Natural killer cell treated with Interleukin-12 subunit alpha and Interleukin-12 subunit beta and Interleukin-15 and Interleukin-18, amount 100 ng/mL, for 72 hours (primary cell): ENCODE data around the gene HS3ST6. TPM values are rescaled to one million over a fixed set of nuclear protein-coding genes. Genes with fewer than 3 reads are reported as not detected.
"Not testable (repeated sequence)": the region's sequence is repeated elsewhere in the genome, so short reads cannot be mapped to it uniquely, and the experiment has no call there.

Source experiments
- ATAC-seq, 2 donors: fragments of 150-1000 bp; cut with Tn5 transposase in 1 of 2; sonication (Bioruptor Pico), chemical (Tn5 transposase) in 1 of 2; 2 replicates each; pipeline ENCODE4 v1.10.0; 2021
- DNase-seq: peaks from one replicate; pipeline ENCODE4 v3.0.0; 2022; ENCODE audit warnings: low spot score
- H3K27ac Mint-ChIP-seq, 2 donors: 1 replicate in 1 of 2; 2 replicates in 1 of 2; pipeline ENCODE4 v1.8.0; 2022; ENCODE audit warnings: mixed read lengths in 2 of 2, mild to moderate bottlenecking in 1 of 2, moderate library complexity in 1 of 2
- H3K27me3 Mint-ChIP-seq, 2 donors: 1 replicate in 1 of 2; 2 replicates in 1 of 2; pipeline ENCODE4 v1.8.0; 2022; ENCODE audit warnings: mixed read lengths in 2 of 2
- H3K36me3 Mint-ChIP-seq: one replicate; pipeline ENCODE4 v1.8.0; 2022; ENCODE audit warnings: mixed read lengths
- H3K4me1 Mint-ChIP-seq, 2 donors: 1 replicate in 1 of 2; 2 replicates in 1 of 2; pipeline ENCODE4 v1.8.0; 2022; ENCODE audit warnings: low read depth in 2 of 2, mixed read lengths in 2 of 2, mild to moderate bottlenecking in 1 of 2
- H3K4me3 Mint-ChIP-seq: one replicate; pipeline ENCODE4 v1.8.0; 2022; ENCODE audit warnings: mixed read lengths
- H3K9me3 Mint-ChIP-seq: 2 replicates; pipeline ENCODE4 v1.8.0; 2022; ENCODE audit warnings: mixed read lengths
- total RNA-seq, 2 donors: library from RNA; stranded (reverse); gene quantifications; one replicate each; pipeline ENCODE4 v1.2.3, GENCODE V29; 2022

HS3ST6 gene
- total RNA-seq, 2 donors from 2014 or later = not detected

DNA sequence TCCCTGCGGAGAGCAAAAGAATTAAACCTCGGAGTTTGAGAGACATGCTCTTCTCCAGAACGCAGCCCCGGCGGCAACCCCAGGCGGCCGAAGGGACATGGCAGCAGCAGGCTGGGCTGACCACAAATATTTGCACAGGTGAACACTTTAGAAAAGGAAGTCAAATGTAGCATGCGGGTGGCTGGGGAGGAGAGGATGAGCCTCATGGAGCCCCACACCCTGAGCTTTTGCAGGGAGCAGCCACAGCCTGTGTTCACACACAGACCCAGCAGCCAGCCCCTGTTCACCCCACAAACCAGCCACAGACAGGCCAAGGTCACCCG lies 17.8 kb downstream of the HS3ST6 start:
- H3K36me3 Mint-ChIP-seq = no peaks in the 10 kb centered on the region
- no peaks in the 10 kb centered on the region for H3K4me1 Mint-ChIP-seq
- no peaks in the 10 kb centered on the region for H3K9me3 Mint-ChIP-seq
- ATAC-seq (no peak), DNase-seq (no peak)
- no peak overlapping the region for H3K4me3 Mint-ChIP-seq
- H3K27ac Mint-ChIP-seq = no peak overlapping the region
- peaks cover 0 to 3% of the 10 kb centered on the region in 2 donors for H3K27me3 Mint-ChIP-seq

- Mint-ChIP-seq H3K36me3 (no peaks in the 10 kb centered on the region), H3K4me1 (no peaks in the 10 kb centered on the region), H3K27ac (no peak overlapping the region), H3K9me3 (no peaks in the 10 kb centered on the region), H3K27me3 (peaks cover 0 to 3% of the 10 kb centered on the region in 2 donors), H3K4me3 (no peak overlapping the region)
- ATAC-seq (no peak), DNase-seq (no peak)
These were observed 18.4 kb downstream of the HS3ST6 start for GRCh38 chr16:1899641-1900451.

DNA sequence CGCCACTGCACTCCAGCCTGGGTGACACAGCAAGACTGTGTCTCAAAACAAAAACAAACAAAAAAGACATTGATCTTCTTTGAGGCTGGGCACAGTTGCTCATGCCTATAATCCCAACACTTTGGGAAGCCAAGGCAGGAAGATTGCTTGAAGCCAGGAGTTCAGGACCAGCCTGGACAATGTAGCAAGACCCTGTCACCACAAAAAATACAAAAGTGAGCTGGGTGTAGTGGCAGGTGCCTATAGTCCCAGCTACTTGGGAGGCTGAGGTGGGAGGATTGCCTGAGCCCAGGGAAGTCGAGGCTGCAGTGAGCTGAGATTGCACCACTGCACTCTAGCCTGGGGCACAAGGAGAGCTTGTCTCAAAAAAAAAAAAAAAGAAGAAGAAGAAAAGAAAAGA lies 20.5 kb downstream of the HS3ST6 start:
- H3K4me1 Mint-ChIP-seq, H3K4me3 Mint-ChIP-seq, ATAC-seq, H3K36me3 Mint-ChIP-seq, H3K27ac Mint-ChIP-seq, H3K9me3 Mint-ChIP-seq, H3K27me3 Mint-ChIP-seq: not testable (repeated sequence)
- DNase-seq = peak; percentile 16

DNA sequence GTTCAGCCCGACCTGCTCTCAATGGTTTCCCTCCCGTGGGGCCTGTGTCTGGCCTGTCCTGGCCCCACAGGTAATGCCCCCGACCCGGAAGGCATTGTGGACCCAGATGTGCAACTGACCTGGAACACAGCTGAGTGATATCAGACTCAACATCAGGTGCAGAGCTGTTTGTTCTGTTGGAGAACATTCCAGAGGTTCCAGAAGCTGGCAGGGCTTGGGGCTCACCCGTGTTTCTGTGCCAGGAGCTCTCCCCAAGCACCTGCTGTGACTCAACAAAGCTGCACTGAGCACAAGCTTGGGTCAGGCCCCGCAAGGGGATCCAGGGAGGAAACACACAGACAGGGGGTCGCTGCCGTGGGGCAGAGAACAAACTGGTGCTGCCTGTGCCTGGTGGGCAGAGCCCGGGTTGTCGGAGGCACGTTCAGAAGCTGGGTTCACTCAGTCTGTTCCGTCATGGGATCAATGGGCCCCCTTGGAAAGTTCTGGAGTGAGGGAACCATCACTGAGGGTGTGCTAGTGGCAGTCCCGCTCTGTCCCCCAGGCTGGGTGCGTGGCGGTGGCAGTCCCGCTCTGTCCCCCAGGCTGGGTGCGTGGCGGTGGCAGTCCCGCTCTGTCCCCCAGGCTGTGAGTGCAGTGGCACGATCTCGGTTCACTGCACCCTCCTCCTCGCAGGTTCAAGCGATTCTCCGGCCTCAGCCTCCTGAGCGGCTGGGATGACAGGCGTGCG lies 22.1 kb downstream of the HS3ST6 start:
- H3K27ac Mint-ChIP-seq = no peak overlapping the region
- no peaks in the 10 kb centered on the region for H3K4me1 Mint-ChIP-seq
- peak; percentile 51 for DNase-seq
- H3K27me3 Mint-ChIP-seq = peaks cover 0 to 4% of the 10 kb centered on the region in 2 donors
- H3K4me3 Mint-ChIP-seq = no peak overlapping the region
- H3K36me3 Mint-ChIP-seq = no peaks in the 10 kb centered on the region
- peak in 1 of 2 donors; percentile 48 for ATAC-seq
- H3K9me3 Mint-ChIP-seq = no peaks in the 10 kb centered on the region

DNA sequence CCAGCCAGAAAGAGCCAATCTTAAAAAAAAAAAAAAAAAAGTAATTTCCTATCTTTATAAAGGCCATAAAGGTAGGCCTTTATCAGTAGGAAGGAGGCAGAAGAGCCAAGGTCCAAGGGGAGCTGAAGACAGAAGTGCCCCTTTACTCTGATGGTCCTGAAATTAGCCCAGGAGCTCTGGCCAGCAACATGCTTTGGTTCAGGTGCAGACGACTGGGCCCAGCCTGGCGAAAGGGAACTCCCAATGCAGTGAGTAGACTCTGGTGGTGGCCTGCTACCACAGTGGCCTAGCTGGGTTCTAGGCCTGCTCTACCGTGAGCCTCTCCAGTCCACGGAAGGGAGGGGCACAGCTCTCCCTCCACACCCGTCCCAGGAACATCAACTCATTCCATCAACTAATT lies 23.1 kb downstream of the HS3ST6 start:
- Mint-ChIP-seq H3K4me3 (no peak overlapping the region), H3K36me3 (no peaks in the 10 kb centered on the region), H3K27me3 (peaks cover 7 to 11% of the 10 kb centered on the region in 2 donors), H3K27ac (no peak overlapping the region), H3K9me3 (no peaks in the 10 kb centered on the region), H3K4me1 (no peaks in the 10 kb centered on the region)
- ATAC-seq = no peak
- no peak for DNase-seq

- Mint-ChIP-seq H3K27me3 (peaks cover 7 to 17% of the 10 kb centered on the region in 2 donors), H3K36me3 (no peaks in the 10 kb centered on the region), H3K9me3 (no peaks in the 10 kb centered on the region), H3K4me1 (no peaks in the 10 kb centered on the region), H3K27ac (no peak overlapping the region), H3K4me3 (no peak overlapping the region)
- no peak for DNase-seq
- no peak for ATAC-seq
These were observed 27.5 kb downstream of the HS3ST6 start for GRCh38 chr16:1890708-1891050.

DNA sequence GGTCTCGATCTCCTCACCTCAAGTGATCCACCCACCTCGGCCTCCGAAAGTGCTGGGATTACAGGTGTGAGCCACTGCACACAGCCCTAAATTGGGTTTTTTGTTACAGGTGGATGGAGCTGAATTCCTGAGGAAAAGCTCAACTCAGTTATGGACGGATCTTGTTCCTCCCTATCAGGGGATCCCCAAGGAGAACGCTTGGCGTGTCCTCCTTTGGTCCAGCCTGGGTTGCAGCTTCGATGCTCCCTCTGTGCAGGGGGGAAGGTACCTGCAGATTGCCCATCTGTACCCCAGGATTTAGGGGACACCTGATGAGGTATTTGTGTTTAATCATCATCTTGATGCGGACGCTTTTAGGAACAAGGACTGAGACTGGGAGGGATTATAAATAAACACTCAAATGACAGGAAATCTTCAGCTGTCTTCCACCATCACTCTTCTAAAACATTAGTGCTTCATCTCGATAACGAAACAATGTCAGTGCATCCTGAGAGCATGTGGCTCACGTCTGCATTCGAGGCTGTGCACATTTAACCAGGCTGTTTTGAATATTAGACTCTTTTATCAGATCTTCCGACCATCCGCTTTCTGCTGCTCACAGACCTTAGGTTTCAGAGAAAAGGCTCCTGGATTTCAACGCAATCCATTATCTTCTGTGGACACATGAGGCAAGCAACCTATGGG lies 28.0 kb downstream of the HS3ST6 start:
- no peaks in the 10 kb centered on the region for H3K4me1 Mint-ChIP-seq
- peaks cover 7 to 19% of the 10 kb centered on the region in 2 donors for H3K27me3 Mint-ChIP-seq
- ATAC-seq (no peak), DNase-seq (no peak)
- no peaks in the 10 kb centered on the region for H3K9me3 Mint-ChIP-seq
- no peak overlapping the region for H3K27ac Mint-ChIP-seq
- no peaks in the 10 kb centered on the region for H3K36me3 Mint-ChIP-seq
- no peak overlapping the region for H3K4me3 Mint-ChIP-seq

DNA sequence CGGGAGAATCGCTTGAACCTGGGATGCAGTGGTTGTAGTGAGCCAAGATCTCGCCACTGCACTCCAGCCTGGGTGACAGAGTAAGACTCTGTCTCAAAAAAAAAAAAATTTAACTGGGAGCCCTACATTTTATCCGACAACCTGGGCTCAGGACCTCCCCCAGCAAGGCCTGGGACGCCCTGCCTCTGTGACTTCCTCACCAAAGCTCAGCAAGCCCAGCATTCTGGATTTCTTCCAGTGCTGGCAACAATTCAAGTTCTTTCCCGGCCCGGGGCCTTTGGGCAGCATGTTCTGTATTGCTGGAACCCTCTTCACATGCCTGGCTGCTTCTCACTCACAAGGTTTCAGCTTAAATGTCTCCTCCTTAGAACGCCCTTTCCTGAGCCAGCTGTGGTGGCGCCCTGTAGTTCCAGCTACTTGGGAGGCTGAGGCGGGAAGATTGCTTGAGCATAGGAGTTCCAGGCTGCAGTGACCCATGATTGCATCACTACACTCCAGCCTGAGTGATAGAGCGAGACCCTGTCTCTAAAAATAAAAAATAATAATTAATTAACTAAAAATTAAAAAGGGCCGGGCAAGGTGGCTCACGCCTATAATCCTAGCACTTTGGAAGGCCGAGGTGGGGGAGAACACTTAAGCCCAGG lies 30.4 kb downstream of the HS3ST6 start:
- no peak for DNase-seq
- peaks cover 7 to 19% of the 10 kb centered on the region in 2 donors for H3K27me3 Mint-ChIP-seq
- H3K4me3 Mint-ChIP-seq = no peak overlapping the region
- ATAC-seq = no peak
- H3K9me3 Mint-ChIP-seq = no peaks in the 10 kb centered on the region
- H3K36me3 Mint-ChIP-seq = no peaks in the 10 kb centered on the region
- no peak overlapping the region for H3K27ac Mint-ChIP-seq
- H3K4me1 Mint-ChIP-seq = no peaks in the 10 kb centered on the region

DNA sequence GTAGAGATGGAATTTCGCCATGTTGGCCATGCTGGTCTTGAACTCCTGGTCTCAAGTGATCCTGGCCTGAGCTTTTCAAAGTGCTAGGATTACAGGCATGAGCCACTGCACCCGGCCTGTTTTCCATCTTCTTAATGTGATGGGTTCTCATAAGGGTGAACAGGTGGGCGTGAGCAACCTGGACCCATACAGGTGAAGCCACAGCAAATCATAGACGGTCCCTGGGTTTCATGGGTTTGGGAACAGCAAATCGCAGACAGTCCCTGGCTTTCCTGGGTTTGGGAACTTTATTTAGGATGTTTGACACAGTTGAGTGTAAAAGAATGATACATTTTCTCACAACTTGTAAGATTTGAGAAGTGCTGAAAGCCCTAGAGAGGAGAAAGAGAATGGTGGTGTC lies 33.3 kb downstream of the HS3ST6 start:
- H3K27me3 Mint-ChIP-seq = peaks cover 0 to 11% of the 10 kb centered on the region in 2 donors
- H3K4me3 Mint-ChIP-seq = no peak overlapping the region
- H3K4me1 Mint-ChIP-seq = no peaks in the 10 kb centered on the region
- H3K9me3 Mint-ChIP-seq = no peaks in the 10 kb centered on the region
- no peaks in the 10 kb centered on the region for H3K36me3 Mint-ChIP-seq
- DNase-seq = no peak
- no peak overlapping the region for H3K27ac Mint-ChIP-seq
- no peak for ATAC-seq

GRCh38 chr16:1884155-1884760 lies 34.0 kb downstream of the HS3ST6 start:
- no peak for DNase-seq
- H3K27ac Mint-ChIP-seq = no peak overlapping the region
- no peaks in the 10 kb centered on the region for H3K36me3 Mint-ChIP-seq
- H3K4me1 Mint-ChIP-seq = no peaks in the 10 kb centered on the region
- H3K4me3 Mint-ChIP-seq = no peak overlapping the region
- ATAC-seq = no peak
- H3K9me3 Mint-ChIP-seq = no peaks in the 10 kb centered on the region
- peaks cover 0 to 11% of the 10 kb centered on the region in 2 donors for H3K27me3 Mint-ChIP-seq

DNA sequence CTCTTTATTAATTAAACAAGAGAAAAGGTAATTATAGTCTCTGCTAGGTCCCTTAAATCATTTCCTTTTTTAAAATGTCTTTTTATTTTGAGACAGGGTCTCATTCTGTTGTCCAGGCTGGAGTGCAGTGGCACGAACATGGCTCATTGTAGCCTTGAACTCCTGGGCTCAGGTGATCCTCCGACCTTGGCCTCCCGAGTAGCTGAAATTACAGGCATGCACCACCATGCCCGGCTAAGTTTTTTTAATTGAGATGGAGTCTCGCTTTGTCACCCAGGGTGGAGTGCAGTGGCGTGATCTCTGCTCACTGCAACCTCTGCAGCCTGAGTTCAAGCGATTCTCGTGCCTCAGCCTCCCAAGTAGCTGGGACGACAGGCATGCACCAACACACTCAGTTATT lies 37.0 kb downstream of the HS3ST6 start:
- not testable (repeated sequence) for ATAC-seq, H3K36me3 Mint-ChIP-seq, H3K9me3 Mint-ChIP-seq, H3K27ac Mint-ChIP-seq, DNase-seq, H3K4me1 Mint-ChIP-seq, H3K4me3 Mint-ChIP-seq
- peaks cover 5 to 15% of the 10 kb centered on the region in 2 donors for H3K27me3 Mint-ChIP-seq

GRCh38 chr16:1879477-1879876 lies 38.7 kb downstream of the HS3ST6 start:
- Mint-ChIP-seq H3K27ac (no peak overlapping the region), H3K9me3 (no peaks in the 10 kb centered on the region), H3K27me3 (peaks cover 13 to 15% of the 10 kb centered on the region in 2 donors), H3K4me3 (no peak overlapping the region), H3K4me1 (no peaks in the 10 kb centered on the region), H3K36me3 (no peaks in the 10 kb centered on the region)
- no peak for DNase-seq
- ATAC-seq = no peak

DNA sequence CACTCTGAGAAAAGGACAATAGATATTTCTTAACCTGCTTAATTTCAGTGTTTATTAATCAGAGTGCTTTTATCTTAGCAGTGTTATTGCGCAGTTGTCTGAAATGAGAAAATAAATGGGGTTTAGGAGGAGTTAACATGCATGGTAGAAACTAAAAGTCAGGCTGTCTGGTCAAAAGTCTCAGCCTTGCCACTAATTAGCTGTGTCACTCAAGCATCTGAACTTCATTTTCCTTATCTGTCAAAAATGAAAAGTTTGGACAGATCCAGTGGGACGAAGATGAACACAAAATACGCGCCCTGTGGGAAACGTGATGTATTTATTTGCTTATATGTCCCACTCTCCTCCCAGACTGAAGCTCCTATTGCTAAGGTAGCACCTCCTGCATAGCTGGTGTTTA lies 40.0 kb downstream of the HS3ST6 start:
- Mint-ChIP-seq H3K4me1 (no peaks in the 10 kb centered on the region), H3K9me3 (no peaks in the 10 kb centered on the region), H3K27me3 (peaks cover 13 to 15% of the 10 kb centered on the region in 2 donors), H3K27ac (no peak overlapping the region), H3K36me3 (no peaks in the 10 kb centered on the region), H3K4me3 (no peak overlapping the region)
- ATAC-seq = no peak
- no peak for DNase-seq
